Neutrophil (primary cell): ENCODE measurements around the gene CACNA1E.

Experiments used
- H3K27ac ChIP-seq: fragments of 200-600 bp; sonication (generic); 2 replicates; pipeline ENCODE4 v1.5.1; 2016; ENCODE audit warnings: mild to moderate bottlenecking, moderate library complexity
- H3K27me3 ChIP-seq: fragments of 200-600 bp; sonication (generic); 2 replicates; pipeline ENCODE4 v1.6.0; 2016; ENCODE audit warnings: mild to moderate bottlenecking
- H3K36me3 ChIP-seq: fragments of 200-600 bp; sonication (generic); 2 replicates; pipeline ENCODE4 v1.5.1; 2017
- H3K4me1 ChIP-seq, 2 experiments: fragments of 200-600 bp in 1 of 2; sonication (generic) in 1 of 2; 1 replicate in 1 of 2; 2 replicates in 1 of 2; pipeline versions ENCODE4 v1.5.1 to v1.6.1; 2013 to 2016; ENCODE audit warnings: low read depth in 1 of 2, low read length in 1 of 2, mild to moderate bottlenecking in 1 of 2, moderate library complexity in 1 of 2; ENCODE audit not compliant: control insufficient read depth in 1 of 2, insufficient read depth in 1 of 2
- H3K4me3 ChIP-seq, 2 experiments: fragments of 200-600 bp in 1 of 2; sonication (generic) in 1 of 2; 1 replicate in 1 of 2; 2 replicates in 1 of 2; pipeline ENCODE4 v1.5.1; 2013 to 2016; ENCODE audit warnings: low read depth in 1 of 2, low read length in 1 of 2, mild to moderate bottlenecking in 1 of 2, moderate library complexity in 1 of 2
- H3K9me3 ChIP-seq: fragments of 200-600 bp; sonication (generic); 2 replicates; pipeline ENCODE4 v1.5.1; 2016
- CTCF ChIP-seq: fragments of 200-600 bp; sonication (generic); IDR thresholded peaks from 2 replicates; pipeline ENCODE4 v1.5.1; 2016; ENCODE audit warnings: antibody characterized with exemption

CACNA1E gene

DNA sequence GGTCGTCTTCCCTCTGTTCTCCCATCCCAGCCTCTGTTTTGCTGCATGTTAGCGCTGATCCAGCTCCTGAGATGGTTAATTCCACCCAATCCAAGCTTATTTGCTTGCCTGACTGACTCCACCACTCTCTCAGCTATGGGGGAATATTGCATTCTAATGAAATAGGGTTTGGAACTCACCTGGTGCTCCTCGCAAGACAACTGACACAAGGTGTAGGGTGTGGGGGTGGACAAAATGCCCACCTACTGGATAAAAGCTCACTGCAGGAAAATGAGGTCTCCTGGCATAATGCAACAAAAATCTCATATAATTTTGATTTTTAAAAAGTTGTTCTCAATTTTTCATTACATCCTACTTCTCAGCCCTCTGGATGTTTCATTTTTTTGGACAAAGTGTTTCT, 319.1 kb downstream of the CACNA1E start:
- H3K27ac ChIP-seq = no peak overlapping the region
- TF ChIP-seq CTCF = no peak
- H3K4me3 ChIP-seq = no peak overlapping the region
- H3K36me3 ChIP-seq = no peaks in the 10 kb centered on the region
- H3K27me3 ChIP-seq = no peaks in the 10 kb centered on the region
- no peaks in the 10 kb centered on the region for H3K4me1 ChIP-seq
- no peaks in the 10 kb centered on the region for H3K9me3 ChIP-seq

GRCh38 chr1:181803421-181803820, 320.1 kb downstream of the CACNA1E start:
- Histone ChIP-seq H3K27ac (no peak overlapping the region), H3K27me3 (no peaks in the 10 kb centered on the region), H3K9me3 (no peaks in the 10 kb centered on the region), H3K4me1 (no peaks in the 10 kb centered on the region), H3K36me3 (no peaks in the 10 kb centered on the region), H3K4me3 (no peak overlapping the region)
- no peak for TF ChIP-seq CTCF

GRCh38 chr1:181804989-181805388, 321.7 kb downstream of the CACNA1E start:
- no peaks in the 10 kb centered on the region for H3K9me3 ChIP-seq
- H3K27me3 ChIP-seq = no peaks in the 10 kb centered on the region
- no peaks in the 10 kb centered on the region for H3K4me1 ChIP-seq
- no peak overlapping the region for H3K27ac ChIP-seq
- H3K36me3 ChIP-seq = no peaks in the 10 kb centered on the region
- no peak overlapping the region for H3K4me3 ChIP-seq
- TF ChIP-seq CTCF = no peak

DNA sequence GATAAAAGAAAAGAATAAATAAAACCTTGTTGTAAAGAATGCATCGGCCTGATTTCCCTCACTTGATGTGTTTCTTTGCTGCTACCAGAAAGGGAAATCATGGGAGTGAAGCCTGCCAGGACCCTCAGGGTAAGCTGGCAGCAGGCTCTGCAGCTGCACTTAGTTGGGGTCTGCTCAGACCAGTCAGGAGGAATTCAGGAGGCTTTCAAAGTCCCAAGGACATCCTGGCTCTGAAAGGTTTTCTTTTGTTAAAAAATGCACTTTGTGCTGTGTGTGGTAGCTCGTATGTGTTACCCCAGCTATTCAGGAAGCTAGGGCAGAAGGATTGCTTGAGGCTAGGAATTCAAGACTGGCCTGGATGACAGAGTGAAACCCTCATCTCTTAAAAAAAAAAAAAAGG, 323.4 kb downstream of the CACNA1E start:
- H3K4me1 ChIP-seq = no peaks in the 10 kb centered on the region
- no peak for TF ChIP-seq CTCF
- H3K9me3 ChIP-seq = no peaks in the 10 kb centered on the region
- H3K36me3 ChIP-seq = no peaks in the 10 kb centered on the region
- no peak overlapping the region for H3K27ac ChIP-seq
- H3K4me3 ChIP-seq = no peak overlapping the region
- no peaks in the 10 kb centered on the region for H3K27me3 ChIP-seq

DNA sequence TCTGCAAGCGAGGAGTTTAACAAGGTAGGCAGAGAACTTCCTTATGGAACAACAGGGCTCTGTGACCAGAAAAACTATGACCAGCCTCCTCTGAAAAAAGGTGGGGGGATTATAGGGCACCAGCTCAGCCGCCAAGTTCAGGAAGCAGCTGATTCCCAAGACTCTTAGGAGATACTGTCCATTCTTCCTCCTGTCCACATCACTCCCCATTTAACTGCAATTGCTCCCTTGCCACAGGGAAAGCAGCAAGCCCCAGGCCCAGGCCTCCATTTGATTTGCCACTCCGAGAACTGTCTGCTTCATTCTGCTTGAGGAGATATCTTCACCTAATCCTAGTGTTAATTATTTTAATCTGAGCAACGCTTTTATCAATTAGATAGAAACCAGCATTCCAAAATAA, 323.9 kb downstream of the CACNA1E start:
- TF ChIP-seq CTCF = no peak
- Histone ChIP-seq H3K27ac (no peak overlapping the region), H3K4me1 (no peaks in the 10 kb centered on the region), H3K4me3 (no peak overlapping the region), H3K36me3 (no peaks in the 10 kb centered on the region), H3K27me3 (no peaks in the 10 kb centered on the region), H3K9me3 (no peaks in the 10 kb centered on the region)

GRCh38 chr1:181809991-181810545, 326.8 kb downstream of the CACNA1E start:
- H3K36me3 ChIP-seq = no peaks in the 10 kb centered on the region
- no peak for TF ChIP-seq CTCF
- no peaks in the 10 kb centered on the region for H3K9me3 ChIP-seq
- no peaks in the 10 kb centered on the region for H3K27me3 ChIP-seq
- no peaks in the 10 kb centered on the region for H3K4me1 ChIP-seq
- H3K4me3 ChIP-seq = no peak overlapping the region
- no peak overlapping the region for H3K27ac ChIP-seq
